H1 (cell line): ENCODE measurements around the gene MORC2.

Experiments used
- BCL11A ChIP-seq, 2 experiments: IDR thresholded peaks; one replicate each; pipeline ENCODE4 v1.6.1; 2011; ENCODE audit warnings: low read depth in 2 of 2, low read length in 2 of 2, mild to moderate bottlenecking in 2 of 2
- CTCF ChIP-seq, 3 experiments: IDR thresholded peaks; 1 replicate in 2 of 3; 2 replicates in 1 of 3; pipeline versions ENCODE4 v1.5.1 to v1.6.1; 2011; ENCODE audit warnings: low read length in 3 of 3, mild to moderate bottlenecking in 3 of 3, inconsistent platforms in 2 of 3, low read depth in 1 of 3, moderate library complexity in 1 of 3; ENCODE audit not compliant: insufficient read depth in 1 of 3; ENCODE audit errors: control extremely low read depth in 1 of 3
- GABPA ChIP-seq: IDR thresholded peaks from 2 replicates; pipeline ENCODE4 v1.6.1; 2011; ENCODE audit warnings: mild to moderate bottlenecking, low read length, moderate library complexity, borderline replicate concordance; ENCODE audit not compliant: insufficient read depth
- HDAC6 ChIP-seq: IDR thresholded peaks from one replicate; pipeline ENCODE4 v1.7.1; 2012; ENCODE audit warnings: low read depth, mild to moderate bottlenecking, inconsistent platforms, low read length, moderate library complexity
- JUN ChIP-seq: IDR thresholded peaks from 2 replicates; pipeline ENCODE4 v1.6.1; 2011; ENCODE audit warnings: low read depth, mild to moderate bottlenecking, improper control_type of control experiment, low read length
- KDM1A ChIP-seq: fragments of 200-600, 300-600 bp; sonication (generic); IDR thresholded peaks from 2 replicates; pipeline ENCODE4 v1.7.1; 2016; ENCODE audit warnings: mild to moderate bottlenecking, low read length, borderline replicate concordance
- MAFK ChIP-seq: IDR thresholded peaks from 2 replicates; pipeline ENCODE4 v1.6.1; 2012; ENCODE audit warnings: low read depth, mild to moderate bottlenecking, improper control_type of control experiment, low read length
- POLR2A ChIP-seq, 2 experiments: IDR thresholded peaks; 1 replicate in 1 of 2; 2 replicates in 1 of 2; pipeline ENCODE4 v1.6.1; 2011; ENCODE audit warnings: low read depth in 2 of 2, low read length in 2 of 2, mild to moderate bottlenecking in 2 of 2; ENCODE audit errors: control extremely low read depth in 1 of 2
- POLR2AphosphoS5 ChIP-seq: IDR thresholded peaks from 2 replicates; pipeline ENCODE4 v1.6.1; 2011; ENCODE audit warnings: low read depth, low read length
- RFX5 ChIP-seq: IDR thresholded peaks from 2 replicates; pipeline ENCODE4 v1.6.1; 2011; ENCODE audit warnings: low read depth, low read length, improper control_type of control experiment, borderline replicate concordance
- YY1 ChIP-seq: IDR thresholded peaks from 2 replicates; pipeline ENCODE4 v1.6.1; 2011; ENCODE audit warnings: low read depth, mild to moderate bottlenecking, low read length

DNA sequence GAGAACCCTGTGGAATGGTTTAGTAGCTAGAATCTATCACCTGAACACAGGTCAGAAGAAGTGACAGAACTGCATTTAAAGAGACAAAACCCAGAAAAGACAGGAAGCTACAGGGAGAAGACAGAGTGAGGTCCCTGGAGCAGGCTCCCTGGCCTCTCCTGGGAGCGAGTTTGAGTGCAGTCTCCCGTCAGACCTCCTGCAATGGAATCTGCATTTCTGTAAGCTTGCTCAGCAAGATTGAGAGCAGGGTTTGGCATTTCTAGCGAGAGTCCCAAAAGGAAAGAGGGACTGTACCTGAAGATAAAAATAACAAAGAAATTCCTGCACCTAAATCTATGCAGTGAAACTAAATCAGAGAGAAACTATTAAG, 74.2 kb downstream of the MORC2 start:
- TF ChIP-seq CTCF (IDR thresholded peaks at IDR 0.05; ENCODE audit: control extremely low read depth in 1 of 3, insufficient read depth in 1 of 3, low read depth in 1 of 3, low read length in 3 of 3) (no peak), POLR2AphosphoS5 (no peak), GABPA (no peak), RFX5 (no peak), BCL11A (IDR thresholded peaks at IDR 0.05; ENCODE audit: low read depth in 2 of 2, low read length in 2 of 2) (no peak), POLR2A (IDR thresholded peaks at IDR 0.05; ENCODE audit: control extremely low read depth in 1 of 2, low read depth in 2 of 2, low read length in 2 of 2) (no peak), MAFK (no peak; the same call in 1 of the 2 replicates), YY1 (no peak), HDAC6 (no peak), JUN (no peak), KDM1A (no peak)
